Measurements from ENCODE around the gene KRTAP4-4. TPM values are rescaled to one million over a fixed set of nuclear protein-coding genes. Genes with fewer than 3 reads are reported as not detected.
"Not testable (repeated sequence)": the region's sequence is repeated elsewhere in the genome, so short reads cannot be mapped to it uniquely, and the experiment has no call there.

Gene KRTAP4-4
- total RNA-seq, 2 experiments from 2014 or later: not detected

GRCh38 chr17:41123292-41123990 is 37.1 kb downstream of the KRTAP4-4 start:
- Mint-ChIP-seq H3K27ac (peak overlapping the region; percentile 55), H3K4me1 (peaks cover 55% of the 10 kb centered on the region)
- H3K36me3 Mint-ChIP-seq (ENCODE audit: low read depth); H3K9me3 Mint-ChIP-seq (ENCODE audit: low read depth); POLR2A ChIA-PET; DNase-seq; H3K4me3 Mint-ChIP-seq; intact Hi-C loops (cut with DNase I, micrococcal nuclease); ATAC-seq; H3K27me3 Mint-ChIP-seq: not testable (repeated sequence)
- CTCF ChIA-PET: interaction anchor here (0.6 kb wide), 1 partner anchor 88 kb away, joined by 3 read pairs; no protein-coding TSS in a partner anchor

- ChIA-PET POLR2A (no interaction called here), CTCF (interaction anchor here (1.6 kb wide), 1 partner anchor 201 kb away, joined by 3 read pairs; no protein-coding TSS in a partner anchor)
- no peak for DNase-seq
- intact Hi-C loops (cut with DNase I, micrococcal nuclease): no loop called here
- Mint-ChIP-seq H3K4me3 (no peak overlapping the region), H3K27ac (no peak overlapping the region), H3K9me3 (ENCODE audit: low read depth) (peaks cover 3% of the 10 kb centered on the region), H3K4me1 (peaks cover 55% of the 10 kb centered on the region), H3K27me3 (peaks cover 3% of the 10 kb centered on the region), H3K36me3 (ENCODE audit: low read depth) (peaks cover 3% of the 10 kb centered on the region)
- ATAC-seq: no peak
Measured at GRCh38 chr17:41121742-41122141, 38.8 kb downstream of the KRTAP4-4 start.

- intact Hi-C loops (cut with DNase I, micrococcal nuclease); H3K36me3 Mint-ChIP-seq (ENCODE audit: low read depth); H3K9me3 Mint-ChIP-seq (ENCODE audit: low read depth); H3K27me3 Mint-ChIP-seq; DNase-seq; CTCF ChIA-PET; POLR2A ChIA-PET; ATAC-seq: not testable (repeated sequence)
- Mint-ChIP-seq H3K4me3 (peak overlapping the region; percentile 45), H3K4me1 (peaks cover 43% of the 10 kb centered on the region), H3K27ac (peak overlapping the region; percentile 89)
Measured at GRCh38 chr17:41119696-41120690, 40.6 kb downstream of the KRTAP4-4 start.

- intact Hi-C loops (cut with DNase I, micrococcal nuclease): no loop called here
- peaks cover 3% of the 10 kb centered on the region for H3K36me3 Mint-ChIP-seq (ENCODE audit: low read depth)
- H3K4me1 Mint-ChIP-seq: peaks cover 31% of the 10 kb centered on the region
- H3K27me3 Mint-ChIP-seq: peaks cover 3% of the 10 kb centered on the region
- no peak overlapping the region for H3K4me3 Mint-ChIP-seq
- no peak for DNase-seq
- peaks cover 3% of the 10 kb centered on the region for H3K9me3 Mint-ChIP-seq (ENCODE audit: low read depth)
- ChIA-PET POLR2A (no interaction called here), CTCF (no interaction called here)
- peak; percentile 39 for ATAC-seq
- no peak overlapping the region for H3K27ac Mint-ChIP-seq
Measured at GRCh38 chr17:41118721-41119120, 41.8 kb downstream of the KRTAP4-4 start.

- H3K9me3 Mint-ChIP-seq (ENCODE audit: low read depth); POLR2A ChIA-PET; H3K27me3 Mint-ChIP-seq; H3K36me3 Mint-ChIP-seq (ENCODE audit: low read depth); H3K4me3 Mint-ChIP-seq; ATAC-seq; CTCF ChIA-PET; intact Hi-C loops (cut with DNase I, micrococcal nuclease); H3K27ac Mint-ChIP-seq; DNase-seq: not testable (repeated sequence)
- peaks cover 24% of the 10 kb centered on the region for H3K4me1 Mint-ChIP-seq
Measured at GRCh38 chr17:41117846-41118386, 42.6 kb downstream of the KRTAP4-4 start, which contains the start of gene KRTAP4-11. Gene KRTAP4-11 (minus strand): TSS chr17:41118373. CDS start chr17:41118315, 58 bp downstream.

GRCh38 chr17:41116297-41116696 is 44.3 kb downstream of the KRTAP4-4 start:
- Mint-ChIP-seq H3K36me3 (ENCODE audit: low read depth) (peaks cover 5% of the 10 kb centered on the region), H3K27ac (no peak overlapping the region), H3K9me3 (ENCODE audit: low read depth) (peaks cover 5% of the 10 kb centered on the region), H3K4me3 (no peak overlapping the region), H3K27me3 (peaks cover 3% of the 10 kb centered on the region), H3K4me1 (peaks cover 22% of the 10 kb centered on the region)
- intact Hi-C loops (cut with DNase I, micrococcal nuclease): no loop called here
- CTCF ChIA-PET: no interaction called here
- DNase-seq: no peak
- no peak for ATAC-seq
- POLR2A ChIA-PET: no interaction called here

GRCh38 chr17:41111151-41111885 is 49.2 kb downstream of the KRTAP4-4 start:
- DNase-seq (no peak), ATAC-seq (no peak)
- intact Hi-C loops (cut with DNase I, micrococcal nuclease): no loop called here
- no peak overlapping the region for H3K27ac Mint-ChIP-seq
- no peak overlapping the region for H3K4me3 Mint-ChIP-seq
- CTCF ChIA-PET: interaction anchor here (0.6 kb wide), 1 partner anchor 87 kb away, joined by 3 read pairs; no protein-coding TSS in a partner anchor
- H3K36me3 Mint-ChIP-seq (ENCODE audit: low read depth): peaks cover 2% of the 10 kb centered on the region
- POLR2A ChIA-PET: interaction anchor here (0.7 kb wide), 1 partner anchor 604 kb away, joined by 4 read pairs; no protein-coding TSS in a partner anchor
- H3K9me3 Mint-ChIP-seq (ENCODE audit: low read depth): peaks cover 6% of the 10 kb centered on the region
- H3K4me1 Mint-ChIP-seq: peaks cover 6% of the 10 kb centered on the region
- peaks cover 4% of the 10 kb centered on the region for H3K27me3 Mint-ChIP-seq

Other genes starting within 250 kb of the KRTAP4-4 start
- gene KRT23, start 223.1 kb downstream of the KRTAP4-4 start, total RNA-seq: not detected
- not detected for gene KRT39, start 193.8 kb downstream of the KRTAP4-4 start, total RNA-seq
- not detected for gene KRT40, start 176.4 kb downstream of the KRTAP4-4 start, total RNA-seq
- gene KRTAP3-3, start 166.6 kb downstream of the KRTAP4-4 start, total RNA-seq: not detected
- gene KRTAP3-2, start 160.8 kb downstream of the KRTAP4-4 start, total RNA-seq: not detected
- not detected for gene KRTAP3-1, start 151.6 kb downstream of the KRTAP4-4 start, total RNA-seq
- not detected for gene KRTAP1-5, start 133.5 kb downstream of the KRTAP4-4 start, total RNA-seq
- gene KRTAP1-4, start 130.6 kb downstream of the KRTAP4-4 start, total RNA-seq: not detected
- gene KRTAP1-3, start 125.9 kb downstream of the KRTAP4-4 start, total RNA-seq: not detected
- gene KRTAP1-1, start 119.3 kb downstream of the KRTAP4-4 start, total RNA-seq: not detected
- not detected for gene KRTAP2-1, start 113.4 kb downstream of the KRTAP4-4 start, total RNA-seq
- gene KRTAP2-2, start 105.5 kb downstream of the KRTAP4-4 start, total RNA-seq: not detected
- not detected for gene KRTAP2-3, start 100.6 kb downstream of the KRTAP4-4 start, total RNA-seq
- gene KRTAP2-4, start 94.9 kb downstream of the KRTAP4-4 start, total RNA-seq: not detected
- not detected for gene KRTAP4-7, start 76.6 kb downstream of the KRTAP4-4 start, total RNA-seq
- not detected for gene KRTAP4-8, start 62.6 kb downstream of the KRTAP4-4 start, total RNA-seq
- not detected for gene KRTAP4-16, start 58.5 kb downstream of the KRTAP4-4 start, total RNA-seq
- gene KRTAP4-9, start 55.4 kb downstream of the KRTAP4-4 start, total RNA-seq: not detected
- gene KRTAP4-11, start 42.4 kb downstream of the KRTAP4-4 start, total RNA-seq: not detected
- not detected for gene KRTAP4-12, start 36.6 kb downstream of the KRTAP4-4 start, total RNA-seq
- gene KRTAP4-6, start 20.2 kb downstream of the KRTAP4-4 start, total RNA-seq: not detected
- gene KRTAP4-5, start 10.9 kb downstream of the KRTAP4-4 start, total RNA-seq: not detected
- gene KRTAP4-3, start 7.5 kb upstream of the KRTAP4-4 start, total RNA-seq: not detected
- gene KRTAP4-2, start 17.5 kb upstream of the KRTAP4-4 start, total RNA-seq: not detected
- gene KRTAP4-1, start 24.2 kb upstream of the KRTAP4-4 start, total RNA-seq: not detected
- not detected for gene KRTAP9-1, start 29.1 kb upstream of the KRTAP4-4 start, total RNA-seq
- not detected for gene KRTAP9-2, start 65.9 kb upstream of the KRTAP4-4 start, total RNA-seq
- not detected for gene KRTAP9-3, start 71.7 kb upstream of the KRTAP4-4 start, total RNA-seq
- gene KRTAP9-8, start 77.3 kb upstream of the KRTAP4-4 start, total RNA-seq: not detected
- gene KRTAP9-4, start 88.9 kb upstream of the KRTAP4-4 start, total RNA-seq: not detected
- gene KRTAP9-9, start 94.6 kb upstream of the KRTAP4-4 start, total RNA-seq: not detected
- gene KRTAP9-6, start 104.6 kb upstream of the KRTAP4-4 start, total RNA-seq: not detected
- not detected for gene KRTAP9-7, start 115.0 kb upstream of the KRTAP4-4 start, total RNA-seq
- gene KRTAP29-1, start 142.1 kb upstream of the KRTAP4-4 start, total RNA-seq: not detected
- not detected for gene KRTAP16-1, start 148.6 kb upstream of the KRTAP4-4 start, total RNA-seq
- gene KRTAP17-1, start 155.0 kb upstream of the KRTAP4-4 start, total RNA-seq: not detected
- not detected for gene KRT33A, start 190.1 kb upstream of the KRTAP4-4 start, total RNA-seq
- gene KRT33B, start 209.1 kb upstream of the KRTAP4-4 start, total RNA-seq: not detected
- gene KRT34, start 221.6 kb upstream of the KRTAP4-4 start, total RNA-seq: not detected
- not detected for gene KRT31, start 236.9 kb upstream of the KRTAP4-4 start, total RNA-seq